Sigmoid colon (tissue), 4 donors: ENCODE results near the gene RPL21.

ENCODE experiments used
- POLR2AphosphoS5 ChIP-seq, 4 donors: sonication (generic); formaldehyde crosslinking; IDR thresholded peaks; one replicate each; pipeline ENCODE4 v1.6.1; 2017; ENCODE audit warnings: antibody characterized with exemption in 4 of 4
- TF ChIP-seq, protein P1 (sequence below), 4 experiments: fragments of 450-650 bp in 3 of 4; fragments of 200-600 bp in 1 of 4; IDR thresholded peaks; one replicate each; pipeline ENCODE4 v1.5.1; 2016 to 2019; ENCODE audit warnings: antibody characterized with exemption in 4 of 4, mild to moderate bottlenecking in 3 of 4, moderate library complexity in 2 of 4

DNA sequence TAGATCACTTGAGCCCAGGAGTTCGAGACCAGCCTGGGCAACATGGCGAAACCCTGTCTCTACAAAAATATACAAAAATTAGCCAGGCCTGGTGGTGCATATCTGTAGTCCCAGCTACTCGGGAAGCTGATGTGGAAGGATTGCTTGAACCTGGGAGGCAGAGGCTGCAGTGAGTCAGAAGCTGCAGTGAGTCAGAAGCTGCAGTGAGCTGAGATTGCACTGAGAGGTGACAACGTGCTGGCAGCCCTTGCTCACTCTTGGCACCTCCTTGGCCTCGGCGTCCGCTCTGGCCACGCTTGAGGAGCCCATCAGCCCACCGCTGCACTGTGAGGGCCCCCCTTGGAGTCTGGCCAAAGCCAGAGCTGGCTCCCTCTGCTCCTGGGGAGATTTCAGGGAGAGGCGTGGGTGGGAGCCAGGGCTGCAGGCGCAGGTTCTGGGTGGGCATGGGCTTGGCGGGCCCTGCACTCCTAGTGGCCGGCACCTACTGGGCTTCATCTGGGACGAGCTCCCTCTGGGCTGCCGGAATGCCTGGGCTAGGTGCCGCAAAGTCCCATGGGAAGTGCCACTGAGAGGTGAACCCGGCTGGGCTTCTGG lies 39.5 kb upstream of the RPL21 start:
- TF ChIP-seq, protein P1, sequence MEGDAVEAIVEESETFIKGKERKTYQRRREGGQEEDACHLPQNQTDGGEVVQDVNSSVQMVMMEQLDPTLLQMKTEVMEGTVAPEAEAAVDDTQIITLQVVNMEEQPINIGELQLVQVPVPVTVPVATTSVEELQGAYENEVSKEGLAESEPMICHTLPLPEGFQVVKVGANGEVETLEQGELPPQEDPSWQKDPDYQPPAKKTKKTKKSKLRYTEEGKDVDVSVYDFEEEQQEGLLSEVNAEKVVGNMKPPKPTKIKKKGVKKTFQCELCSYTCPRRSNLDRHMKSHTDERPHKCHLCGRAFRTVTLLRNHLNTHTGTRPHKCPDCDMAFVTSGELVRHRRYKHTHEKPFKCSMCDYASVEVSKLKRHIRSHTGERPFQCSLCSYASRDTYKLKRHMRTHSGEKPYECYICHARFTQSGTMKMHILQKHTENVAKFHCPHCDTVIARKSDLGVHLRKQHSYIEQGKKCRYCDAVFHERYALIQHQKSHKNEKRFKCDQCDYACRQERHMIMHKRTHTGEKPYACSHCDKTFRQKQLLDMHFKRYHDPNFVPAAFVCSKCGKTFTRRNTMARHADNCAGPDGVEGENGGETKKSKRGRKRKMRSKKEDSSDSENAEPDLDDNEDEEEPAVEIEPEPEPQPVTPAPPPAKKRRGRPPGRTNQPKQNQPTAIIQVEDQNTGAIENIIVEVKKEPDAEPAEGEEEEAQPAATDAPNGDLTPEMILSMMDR (IDR thresholded peaks at IDR 0.05) = no peak
- no peak for TF ChIP-seq POLR2AphosphoS5 (IDR thresholded peaks at IDR 0.05)
